Progenitor cell of endocrine pancreas (in vitro differentiated cells): ENCODE data around the gene GPR107. TPM values are rescaled to one million over a fixed set of nuclear protein-coding genes. Genes with fewer than 3 reads are reported as not detected.

Experiments
- DNase-seq: peaks from one replicate; pipeline ENCODE4 v3.0.0; 2021; ENCODE audit warnings: low spot score; ENCODE audit not compliant: unreplicated experiment
- H3K27ac Mint-ChIP-seq: 2 replicates; pipeline ENCODE4 v1.8.0; 2021; ENCODE audit warnings: mild to moderate bottlenecking, moderate library complexity, mixed read lengths
- H3K27me3 Mint-ChIP-seq: 2 replicates; pipeline ENCODE4 v1.8.0; 2021; ENCODE audit warnings: mixed read lengths
- H3K36me3 Mint-ChIP-seq: 2 replicates; pipeline ENCODE4 v1.8.0; 2022; ENCODE audit warnings: mixed read lengths; ENCODE audit not compliant: insufficient read depth
- H3K4me1 Mint-ChIP-seq: 2 replicates; pipeline ENCODE4 v1.8.0; 2021; ENCODE audit warnings: low read depth, mixed read lengths
- H3K4me3 Mint-ChIP-seq: 2 replicates; pipeline ENCODE4 v1.8.0; 2021; ENCODE audit warnings: low read depth, mild to moderate bottlenecking, moderate library complexity, mixed read lengths
- H3K9me3 Mint-ChIP-seq: 2 replicates; pipeline ENCODE4 v1.8.0; 2021; ENCODE audit warnings: low read depth, mixed read lengths
- total RNA-seq: library from RNA; stranded (reverse); gene quantifications from 2 replicates; pipeline ENCODE4 v1.2.1, GENCODE V29; 2021
- TF ChIP-seq, protein P1 (sequence below): fragments of 200-600 bp; sonication (generic); IDR thresholded peaks from one replicate; pipeline ENCODE4 v1.5.0; 2021; ENCODE audit warnings: antibody characterized with exemption, mild to moderate bottlenecking; ENCODE audit not compliant: unreplicated experiment

Gene GPR107
- total RNA-seq, 1 donor from 2014 or later: 48.7 TPM

DNA sequence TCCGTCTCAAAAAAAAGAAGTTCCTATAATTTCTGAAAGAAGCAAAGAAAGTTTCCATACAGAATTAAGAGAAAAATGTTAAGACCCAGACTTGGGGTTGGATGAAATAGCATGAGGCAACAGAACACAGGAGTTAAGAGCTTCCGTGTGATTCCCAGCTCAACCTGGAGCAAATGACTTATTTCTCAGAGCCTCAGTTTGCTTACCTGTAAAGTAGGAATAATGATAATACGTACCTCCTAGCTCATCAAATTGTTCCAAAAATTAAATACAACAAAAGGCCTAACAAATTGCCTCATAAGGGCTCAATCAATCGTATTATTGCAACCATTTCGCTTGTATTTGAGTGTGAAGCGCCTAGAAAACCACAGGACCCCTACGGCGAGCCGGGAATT is 600 bp upstream of the GPR107 start:
- no peak for DNase-seq
- Mint-ChIP-seq H3K4me3 (peak overlapping the region; percentile 95), H3K9me3 (no peaks in the 10 kb centered on the region), H3K27ac (peak overlapping the region; percentile 93), H3K36me3 (no peaks in the 10 kb centered on the region), H3K27me3 (no peaks in the 10 kb centered on the region), H3K4me1 (peaks cover 5% of the 10 kb centered on the region)
- TF ChIP-seq, protein P1, sequence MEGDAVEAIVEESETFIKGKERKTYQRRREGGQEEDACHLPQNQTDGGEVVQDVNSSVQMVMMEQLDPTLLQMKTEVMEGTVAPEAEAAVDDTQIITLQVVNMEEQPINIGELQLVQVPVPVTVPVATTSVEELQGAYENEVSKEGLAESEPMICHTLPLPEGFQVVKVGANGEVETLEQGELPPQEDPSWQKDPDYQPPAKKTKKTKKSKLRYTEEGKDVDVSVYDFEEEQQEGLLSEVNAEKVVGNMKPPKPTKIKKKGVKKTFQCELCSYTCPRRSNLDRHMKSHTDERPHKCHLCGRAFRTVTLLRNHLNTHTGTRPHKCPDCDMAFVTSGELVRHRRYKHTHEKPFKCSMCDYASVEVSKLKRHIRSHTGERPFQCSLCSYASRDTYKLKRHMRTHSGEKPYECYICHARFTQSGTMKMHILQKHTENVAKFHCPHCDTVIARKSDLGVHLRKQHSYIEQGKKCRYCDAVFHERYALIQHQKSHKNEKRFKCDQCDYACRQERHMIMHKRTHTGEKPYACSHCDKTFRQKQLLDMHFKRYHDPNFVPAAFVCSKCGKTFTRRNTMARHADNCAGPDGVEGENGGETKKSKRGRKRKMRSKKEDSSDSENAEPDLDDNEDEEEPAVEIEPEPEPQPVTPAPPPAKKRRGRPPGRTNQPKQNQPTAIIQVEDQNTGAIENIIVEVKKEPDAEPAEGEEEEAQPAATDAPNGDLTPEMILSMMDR: no peak

DNA sequence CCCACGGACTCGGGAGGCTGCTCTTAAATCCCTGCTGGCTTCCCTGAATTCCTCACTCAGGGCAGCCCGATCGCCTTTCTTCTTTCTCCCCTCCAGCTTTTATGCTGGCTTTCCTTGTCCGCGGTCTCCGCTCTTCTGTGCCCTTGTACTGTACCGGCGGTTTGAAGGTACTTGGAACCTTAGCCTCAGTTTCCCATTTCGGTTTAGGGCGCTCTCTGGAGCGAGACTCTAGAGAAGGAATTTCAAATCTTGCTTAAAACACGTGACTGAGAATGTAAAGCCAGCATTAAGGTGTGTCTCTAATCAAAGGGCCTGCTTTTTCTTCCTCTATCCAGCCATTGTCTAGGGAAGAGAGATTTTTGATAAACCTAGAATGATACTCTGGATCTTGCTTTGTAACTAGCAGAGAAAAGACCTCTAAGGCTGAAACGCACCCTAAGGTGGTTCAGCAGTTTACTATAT is 650 bp downstream of the GPR107 start:
- DNase-seq: no peak

DNA sequence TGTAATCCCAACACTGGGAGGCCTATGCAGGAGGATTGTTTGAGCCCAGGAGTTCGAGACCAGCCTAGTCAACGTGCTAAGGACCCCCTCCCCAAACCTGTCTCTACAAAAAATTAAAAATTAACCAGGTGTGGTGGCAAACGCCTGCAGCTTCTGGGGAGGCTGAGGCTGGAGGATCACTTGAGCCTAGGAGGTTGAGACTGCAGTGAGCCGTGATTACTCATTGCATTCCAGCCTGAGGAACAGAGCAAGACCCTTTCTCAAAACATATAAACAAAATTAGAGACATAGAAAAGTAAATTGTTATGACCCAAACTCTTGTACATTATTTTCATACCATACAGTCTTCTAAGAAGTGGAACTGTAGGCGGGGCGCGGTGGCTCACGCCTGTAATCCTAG is 1.1 kb downstream of the GPR107 start:
- peaks cover 5% of the 10 kb centered on the region for H3K4me1 Mint-ChIP-seq
- peak overlapping the region; percentile 99 for H3K27ac Mint-ChIP-seq
- H3K9me3 Mint-ChIP-seq: no peaks in the 10 kb centered on the region
- TF ChIP-seq, protein P1: no peak
- DNase-seq: no peak
- peak overlapping the region; percentile 95 for H3K4me3 Mint-ChIP-seq
- peaks cover 2% of the 10 kb centered on the region for H3K36me3 Mint-ChIP-seq
- H3K27me3 Mint-ChIP-seq: no peaks in the 10 kb centered on the region

More for the DNA sequence above, 650 bp downstream of the GPR107 start:
- Mint-ChIP-seq H3K9me3 (no peaks in the 10 kb centered on the region), H3K36me3 (peaks cover 2% of the 10 kb centered on the region), H3K27ac (peak overlapping the region; percentile 99), H3K27me3 (no peaks in the 10 kb centered on the region), H3K4me1 (peaks cover 5% of the 10 kb centered on the region), H3K4me3 (peak overlapping the region; percentile 95)
- TF ChIP-seq, protein P1: no peak

DNA sequence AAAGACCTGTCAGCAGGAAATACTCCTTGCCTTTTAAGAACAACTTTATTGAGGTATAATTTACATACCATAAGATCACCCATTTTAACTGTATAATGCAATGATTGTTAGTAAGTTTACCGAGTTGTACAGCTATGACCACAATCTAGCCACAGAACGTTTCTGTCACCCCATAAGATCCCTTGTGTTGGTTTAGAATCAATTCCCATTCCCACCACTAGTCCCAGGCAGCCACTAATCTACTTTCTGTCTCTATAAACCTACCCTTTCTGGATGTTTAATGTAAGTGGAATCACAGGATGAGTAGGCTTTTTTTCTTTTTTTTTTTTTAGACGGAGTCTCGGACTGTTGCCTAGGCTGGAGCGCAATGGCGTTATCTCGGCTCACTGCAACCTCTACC is 4.4 kb downstream of the GPR107 start:
- Mint-ChIP-seq H3K36me3 (peaks cover 2% of the 10 kb centered on the region), H3K4me3 (no peak overlapping the region), H3K9me3 (no peaks in the 10 kb centered on the region), H3K27ac (no peak overlapping the region), H3K27me3 (no peaks in the 10 kb centered on the region), H3K4me1 (peaks cover 5% of the 10 kb centered on the region)
- TF ChIP-seq, protein P1: peak; percentile 46
- DNase-seq: no peak

DNA sequence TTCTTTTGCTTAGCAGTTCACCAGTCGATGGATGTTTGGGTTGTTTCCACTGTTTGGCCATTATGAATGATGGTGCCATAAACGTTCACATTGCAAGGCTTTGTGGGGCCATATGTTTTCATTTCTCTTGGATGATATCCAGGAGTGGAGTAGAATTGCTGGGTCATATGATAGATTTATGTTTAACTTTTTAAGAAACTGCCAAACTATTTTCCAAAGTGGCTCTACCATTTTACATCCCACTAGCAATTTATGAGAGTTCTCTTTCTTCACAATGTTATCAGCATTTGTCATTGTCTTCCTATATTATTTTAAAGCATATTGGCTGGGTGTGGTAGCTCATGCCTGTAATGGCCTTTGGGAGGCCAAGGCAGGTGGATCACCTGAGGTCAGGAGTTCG is 5.2 kb downstream of the GPR107 start:
- no peak overlapping the region for H3K4me3 Mint-ChIP-seq
- TF ChIP-seq, protein P1: no peak
- no peaks in the 10 kb centered on the region for H3K27me3 Mint-ChIP-seq
- H3K36me3 Mint-ChIP-seq: peaks cover 2% of the 10 kb centered on the region
- peaks cover 4% of the 10 kb centered on the region for H3K4me1 Mint-ChIP-seq
- H3K27ac Mint-ChIP-seq: no peak overlapping the region
- H3K9me3 Mint-ChIP-seq: no peaks in the 10 kb centered on the region
- DNase-seq: no peak
